ENCODE measurements around the gene NMBR. TPM values are rescaled to one million over a fixed set of nuclear protein-coding genes. Genes with fewer than 3 reads are reported as not detected.
"Not testable (repeated sequence)": the region's sequence is repeated elsewhere in the genome, so short reads cannot be mapped to it uniquely, and the experiment has no call there.

Gene NMBR
- total RNA-seq (2014; rRNA removed), result not detected in 2 replicates
- polyA plus RNA-seq (2012), result 0.04 TPM

DNA sequence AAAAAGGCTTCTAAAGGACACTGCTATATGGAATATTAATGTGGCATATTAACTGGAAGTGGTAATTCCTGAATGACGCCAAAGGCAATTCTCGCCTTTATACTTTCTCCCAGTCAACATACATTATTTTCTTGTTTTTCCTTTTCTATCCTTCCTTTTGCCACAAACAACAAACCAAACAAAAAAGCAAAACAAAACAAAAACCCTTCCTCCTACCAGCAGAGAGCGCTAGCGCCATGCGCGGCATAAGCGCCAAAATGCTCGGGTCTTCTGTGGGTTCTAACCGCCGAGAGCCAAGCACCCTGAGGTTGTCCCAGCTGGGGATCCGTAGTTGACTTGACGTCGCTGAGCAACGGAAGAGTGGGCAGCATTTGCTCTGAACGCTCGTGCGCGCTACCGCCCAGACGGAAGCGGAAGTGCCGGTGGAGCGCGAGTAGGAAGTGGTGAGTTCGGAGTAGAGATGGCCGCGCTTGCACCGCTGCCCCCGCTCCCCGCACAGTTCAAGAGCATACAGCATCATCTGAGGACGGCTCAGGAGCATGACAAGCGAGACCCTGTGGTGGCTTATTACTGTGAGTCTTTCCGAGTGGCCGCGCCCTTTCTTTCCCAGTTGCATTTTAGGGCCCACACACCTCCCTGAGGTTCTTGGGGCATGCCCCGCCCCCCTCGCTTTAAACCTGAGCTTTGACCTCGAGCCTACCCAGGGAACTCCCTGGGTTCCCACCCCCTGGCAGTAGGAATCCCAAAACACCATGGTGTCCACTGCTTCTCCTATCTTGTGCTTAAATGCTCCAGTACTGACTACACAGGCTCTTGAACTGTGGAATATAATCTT is at the start of gene NMBR, which contains the start of gene VTA1:
NMBR (minus strand) TSS at position 295 of the 835 bp plus-strand sequence. CDS start 58,464 bp downstream, outside the sequence.
VTA1 (plus strand) TSS at position 436 of the 835 bp plus-strand sequence; CDS start at position 461, 25 bp downstream.
- peak; percentile 99 for DNase-seq (ENCODE audit: low read depth)

DNA sequence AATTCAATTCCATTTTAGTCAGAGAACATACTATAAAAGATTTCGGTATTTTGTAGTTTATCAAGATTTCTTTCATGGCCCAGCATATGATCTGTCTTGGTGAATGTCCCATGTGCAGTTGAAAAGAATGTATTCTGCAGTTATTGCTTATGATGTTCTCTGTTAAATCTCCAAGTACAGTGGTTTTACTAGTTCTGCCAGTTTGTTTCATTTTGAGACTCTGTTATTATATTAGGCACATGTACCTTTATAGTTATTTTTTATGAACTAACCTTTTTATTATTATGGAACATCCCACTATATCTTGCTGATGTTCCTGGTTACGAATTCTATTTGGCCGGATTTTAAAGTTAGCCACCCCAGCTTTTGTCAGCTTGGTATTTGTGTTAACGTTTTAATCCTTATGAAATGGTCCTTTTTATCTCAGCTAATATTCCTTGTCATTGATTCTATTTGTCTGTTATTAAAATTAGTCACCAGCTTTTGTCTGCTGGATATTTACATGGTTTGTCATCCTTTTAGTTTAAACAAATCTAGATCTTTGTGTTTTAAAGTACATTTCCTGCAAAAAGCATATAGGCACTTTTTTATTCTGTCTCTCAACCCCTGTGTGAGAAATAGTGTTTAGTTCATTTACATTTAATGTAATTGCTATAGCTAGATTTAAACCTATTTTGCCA is 49.1 kb upstream of the NMBR start:
- DNase-seq (ENCODE audit: low read depth), result no peak

DNA sequence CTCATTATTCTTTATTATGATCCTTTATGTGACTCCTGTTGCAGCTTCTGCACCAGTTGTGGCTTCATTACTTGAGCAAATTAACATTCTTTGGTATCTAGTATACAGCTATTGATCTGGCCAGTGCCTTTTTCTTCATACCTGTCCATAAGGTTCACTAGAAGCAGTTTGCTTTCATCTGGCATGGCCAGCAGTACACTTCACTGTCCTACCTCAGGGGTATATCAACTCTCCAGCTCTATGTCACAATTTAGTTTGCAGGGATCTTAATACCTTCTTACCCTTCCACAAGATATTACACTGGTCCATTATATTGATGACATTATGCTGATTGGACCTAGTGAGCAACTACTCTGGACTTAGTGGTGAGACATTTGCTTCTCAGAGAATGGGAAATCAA is 46.7 kb upstream of the NMBR start:
- no peak for DNase-seq (ENCODE audit: low read depth)

DNA sequence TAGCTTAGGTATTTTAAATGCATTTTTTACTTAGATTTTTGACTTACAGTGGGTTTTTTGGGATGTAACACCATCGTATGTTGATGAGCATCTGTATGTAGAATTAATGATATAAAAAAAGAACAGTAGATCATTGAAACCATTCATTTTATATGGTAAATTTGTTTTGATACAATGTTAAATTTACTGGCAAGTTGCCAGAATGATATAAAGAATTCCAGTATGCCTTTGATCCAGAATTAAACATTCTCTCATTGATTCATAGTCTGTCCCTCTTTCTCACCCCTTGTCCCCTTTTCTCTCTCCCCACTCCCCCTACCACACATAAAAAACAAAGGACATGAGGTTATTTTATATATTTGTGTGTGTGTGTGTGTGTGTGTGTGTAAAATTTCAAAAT is 45.4 kb upstream of the NMBR start:
- DNase-seq (ENCODE audit: low read depth), result no peak

DNA sequence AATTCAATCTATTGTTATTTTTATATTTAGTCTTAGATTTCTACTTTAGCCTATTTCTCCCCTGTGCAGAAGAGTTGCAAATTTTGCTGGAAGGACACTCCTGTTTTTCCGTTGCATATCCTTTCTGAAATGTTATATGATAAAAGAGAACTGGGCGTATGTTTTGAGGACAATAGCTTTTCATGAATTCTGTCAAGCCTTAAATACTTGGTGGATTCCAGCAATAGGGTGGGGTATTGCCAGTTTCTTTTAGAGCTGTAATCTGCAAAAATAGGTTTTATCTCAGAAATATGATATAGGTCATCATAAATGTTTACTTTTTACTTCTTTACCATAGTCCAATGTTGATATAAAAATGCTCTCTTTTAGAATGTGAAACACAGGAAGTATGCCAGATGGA is 42.1 kb upstream of the NMBR start:
- no peak for DNase-seq (ENCODE audit: low read depth)

DNA sequence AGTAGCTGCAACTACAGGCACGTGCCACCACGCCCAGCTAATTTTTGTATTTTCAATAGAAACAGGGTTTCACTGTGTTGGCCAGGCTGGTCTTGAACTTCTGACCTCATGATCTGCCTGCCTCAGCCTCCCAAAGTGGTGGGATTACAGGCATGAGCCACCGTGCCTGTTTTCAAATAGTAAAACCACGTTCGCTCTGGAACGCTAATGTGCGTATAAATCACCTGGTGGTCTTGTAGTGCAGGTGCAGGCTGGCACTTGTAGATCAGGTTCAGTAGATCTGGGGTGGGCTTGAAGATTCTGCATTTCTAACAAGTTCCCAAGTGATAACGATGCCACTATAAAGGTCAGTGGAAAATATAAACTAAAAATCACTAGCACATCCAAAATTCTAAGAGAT is 41.4 kb upstream of the NMBR start:
- DNase-seq (ENCODE audit: low read depth), result not testable (repeated sequence)

DNA sequence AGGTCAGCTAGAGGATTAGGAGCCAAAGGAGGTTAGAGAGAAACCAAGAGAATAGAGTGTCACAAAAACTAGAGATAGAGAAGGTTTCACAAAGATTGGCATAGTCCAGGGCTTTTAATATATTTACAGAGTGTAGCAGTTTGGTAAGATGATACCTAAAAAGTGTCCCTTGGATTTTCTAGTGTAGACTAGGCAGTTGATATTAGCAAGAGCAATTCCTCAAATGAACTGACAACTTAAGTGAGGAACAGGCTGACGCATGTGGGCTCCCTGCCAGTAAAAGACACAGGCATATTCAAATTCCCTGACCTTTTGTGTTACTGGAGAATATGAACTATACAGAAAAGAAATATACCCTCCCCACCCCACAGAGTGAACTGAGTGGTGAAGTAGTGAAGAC is 40.3 kb upstream of the NMBR start:
- peak; percentile 69 for DNase-seq (ENCODE audit: low read depth)

DNA sequence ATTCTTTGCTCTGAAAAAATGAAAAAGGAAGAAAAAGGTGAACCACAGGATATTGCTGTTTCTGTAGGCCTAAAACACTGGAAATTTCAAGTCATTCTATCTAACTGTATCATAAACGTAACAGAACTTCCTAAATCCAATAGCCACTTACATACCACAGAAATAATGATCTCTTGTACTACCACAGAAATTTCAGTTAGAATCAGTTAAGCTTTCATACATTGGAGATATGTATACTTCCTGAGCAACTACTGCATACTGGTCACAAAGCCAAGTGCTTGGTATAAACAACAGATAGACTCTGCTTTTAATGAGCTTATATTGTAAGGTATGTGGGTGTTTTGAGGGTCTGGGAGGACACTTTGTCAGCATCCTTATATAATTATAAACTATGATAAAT is 38.7 kb upstream of the NMBR start:
- no peak for DNase-seq (ENCODE audit: low read depth)

DNA sequence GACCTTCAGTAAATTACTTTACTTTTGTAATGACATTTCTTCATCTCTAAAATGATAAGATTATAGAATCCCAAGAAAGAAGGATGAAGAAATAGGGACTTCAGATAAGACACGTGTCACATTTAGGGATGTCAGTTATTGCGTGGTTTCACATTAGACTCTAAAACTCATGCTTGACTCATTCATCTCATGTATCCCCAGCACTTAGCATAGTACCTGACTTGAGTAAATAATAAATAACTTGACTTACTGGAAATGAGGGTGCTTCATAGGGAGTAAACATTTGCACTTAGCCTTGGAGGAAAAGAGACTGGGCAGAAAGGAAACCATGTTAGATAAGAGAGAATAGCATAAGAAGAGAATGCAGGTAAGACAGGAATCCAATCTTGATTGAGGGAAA is 37.4 kb upstream of the NMBR start:
- no peak for DNase-seq (ENCODE audit: low read depth)

DNA sequence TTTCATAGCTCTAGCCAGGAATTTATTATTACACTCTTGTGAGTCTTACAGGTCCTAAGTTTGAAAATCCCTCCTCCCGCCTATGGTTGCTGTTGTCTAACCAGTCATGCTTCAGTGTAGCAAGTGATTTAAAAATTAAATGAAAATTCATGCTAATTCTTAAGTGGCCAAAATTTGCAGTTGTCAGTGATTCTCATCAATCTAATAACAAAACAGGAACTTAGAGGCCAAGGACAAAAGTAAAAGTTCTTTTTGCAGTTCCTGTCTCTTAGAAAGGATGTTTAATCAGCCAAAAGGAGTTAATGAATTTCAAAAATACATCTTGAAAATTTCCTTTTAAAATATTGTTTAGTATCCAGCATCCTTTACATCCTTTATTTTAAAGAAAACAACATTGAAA is 36.4 kb upstream of the NMBR start:
- DNase-seq (ENCODE audit: low read depth), result no peak

DNA sequence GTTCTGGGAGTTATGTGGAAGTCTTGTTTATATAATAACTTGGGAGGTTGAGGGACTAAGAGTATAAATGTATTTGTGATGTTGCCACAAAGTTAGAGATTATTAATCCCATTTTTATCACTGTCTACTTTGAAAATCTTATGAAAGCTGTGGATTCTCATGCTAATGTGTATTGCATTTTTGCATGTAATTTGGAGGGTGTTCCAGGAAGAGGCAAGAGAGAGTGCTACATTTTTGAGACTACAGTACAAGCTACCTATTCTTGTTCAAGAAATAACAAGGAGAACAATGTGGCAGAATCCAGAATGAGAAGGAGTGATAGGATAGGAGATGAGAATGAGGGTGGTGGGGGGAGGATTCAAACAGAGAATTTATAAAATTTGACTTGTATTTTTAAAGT is 35.1 kb upstream of the NMBR start:
- no peak for DNase-seq (ENCODE audit: low read depth)

DNA sequence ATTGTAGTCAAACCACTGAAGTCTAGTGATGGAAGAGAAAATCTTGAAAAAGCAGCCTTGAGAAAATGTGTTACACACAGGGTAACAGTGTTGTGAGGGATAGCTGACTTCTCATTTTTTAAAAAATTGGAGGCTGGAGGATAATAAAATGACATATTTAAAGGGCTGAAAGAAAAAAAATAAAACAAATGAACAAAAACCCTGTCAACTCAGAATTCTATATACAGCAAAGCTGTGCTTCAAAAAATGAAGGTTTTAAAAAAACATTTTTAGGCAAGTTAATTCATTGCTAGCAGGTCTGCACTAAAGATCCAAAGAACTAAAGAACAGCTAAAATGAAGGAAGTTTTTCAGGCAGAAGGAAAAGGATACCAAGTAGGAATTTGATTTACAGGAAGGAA is 31.2 kb upstream of the NMBR start:
- no peak for DNase-seq (ENCODE audit: low read depth)

DNA sequence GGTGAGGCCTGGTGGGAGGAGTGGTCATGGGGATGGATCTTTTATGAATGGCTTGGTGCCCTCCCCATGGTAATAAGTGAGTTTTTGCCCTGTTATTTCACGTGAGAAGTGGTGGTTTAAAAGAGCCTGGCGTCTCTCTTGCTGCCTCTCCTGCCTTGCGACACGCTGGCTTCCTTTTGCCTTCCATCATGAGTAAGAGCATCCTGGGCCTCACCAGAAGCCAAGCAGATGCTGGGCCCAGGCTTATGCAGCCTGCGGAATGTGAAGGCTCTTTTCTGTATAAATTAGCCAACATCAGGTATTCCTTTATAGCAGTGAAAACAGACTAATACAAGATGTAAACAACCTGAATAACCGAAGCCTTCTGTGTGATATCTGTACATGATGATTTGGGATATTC is 27.8 kb upstream of the NMBR start:
- no peak for DNase-seq (ENCODE audit: low read depth)

DNA sequence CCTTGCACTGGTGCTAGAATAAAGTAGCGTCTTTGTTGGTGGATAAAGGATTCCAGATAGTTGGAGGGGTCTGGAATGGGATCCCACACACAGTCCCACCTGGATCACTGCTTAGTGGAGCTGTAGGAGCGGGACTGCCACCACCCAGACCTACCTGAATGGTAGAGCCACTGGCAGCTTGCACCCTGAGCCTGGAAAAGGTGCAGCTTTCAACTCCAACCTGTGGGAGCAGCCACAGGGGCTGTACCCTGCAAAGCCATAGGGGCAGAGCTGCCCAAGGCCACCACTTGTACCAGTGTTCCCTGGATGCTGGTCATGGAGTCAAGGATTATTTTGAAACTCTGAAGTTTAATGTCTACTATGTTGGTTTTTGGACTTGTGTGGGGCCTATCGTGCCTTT is 27.1 kb upstream of the NMBR start:
- DNase-seq (ENCODE audit: low read depth), result no peak

DNA sequence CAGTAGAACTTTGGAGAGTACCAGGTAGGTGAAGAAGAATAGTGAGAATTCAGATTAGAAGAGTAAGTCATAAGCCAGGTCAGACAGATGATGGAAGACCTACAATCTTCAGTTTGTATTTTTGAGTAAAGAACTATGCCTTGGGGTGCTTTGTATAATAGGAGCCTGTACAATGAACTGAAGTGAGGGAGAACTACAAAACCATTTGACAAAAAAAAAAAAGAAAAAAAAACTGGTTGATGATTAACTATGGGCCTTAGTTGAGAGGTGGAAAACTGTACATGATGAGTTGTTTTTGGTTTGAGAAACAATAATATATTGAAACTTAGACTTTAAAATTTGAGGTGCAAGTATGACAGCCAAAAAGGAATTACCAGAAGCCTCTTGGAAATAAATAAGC is 25.8 kb upstream of the NMBR start:
- no peak for DNase-seq (ENCODE audit: low read depth)

DNA sequence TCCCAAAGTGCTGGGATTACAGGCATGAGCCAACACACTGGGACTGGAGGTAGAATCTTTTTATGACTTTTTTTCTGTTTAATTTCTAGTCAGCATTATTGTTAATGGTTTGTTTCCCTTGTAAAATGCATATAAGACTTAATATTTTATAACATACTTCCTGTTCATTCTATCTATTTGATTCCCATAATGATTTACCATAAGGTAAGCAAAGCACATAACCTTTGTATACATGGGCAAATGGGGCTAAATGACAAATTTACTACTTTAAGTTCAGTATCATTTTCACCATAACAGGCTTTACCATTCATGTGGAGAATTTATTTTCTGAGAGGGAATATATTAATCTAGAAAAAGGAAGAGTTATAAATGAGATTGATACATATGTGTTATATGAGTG is 24.4 kb upstream of the NMBR start:
- DNase-seq (ENCODE audit: low read depth), result no peak

DNA sequence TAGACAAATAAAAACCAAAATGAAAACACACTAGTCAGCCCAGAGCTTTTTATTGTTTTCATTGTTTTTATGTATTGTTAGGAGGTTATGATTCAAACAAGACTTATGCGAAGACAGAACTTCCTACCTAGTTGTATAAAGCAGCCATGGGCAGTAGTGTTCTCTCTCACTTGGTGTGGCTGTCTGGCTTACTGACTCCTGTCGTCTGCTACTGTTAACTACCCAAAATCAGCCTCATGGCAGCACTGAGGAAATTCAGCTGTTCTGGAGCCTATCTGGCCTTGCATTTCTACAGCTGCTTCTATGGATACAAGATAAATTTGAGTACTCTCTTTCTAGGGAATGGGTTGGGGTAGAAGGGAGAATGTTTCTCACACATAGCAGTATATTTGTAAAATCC is 20.6 kb upstream of the NMBR start:
- DNase-seq (ENCODE audit: low read depth), result no peak

DNA sequence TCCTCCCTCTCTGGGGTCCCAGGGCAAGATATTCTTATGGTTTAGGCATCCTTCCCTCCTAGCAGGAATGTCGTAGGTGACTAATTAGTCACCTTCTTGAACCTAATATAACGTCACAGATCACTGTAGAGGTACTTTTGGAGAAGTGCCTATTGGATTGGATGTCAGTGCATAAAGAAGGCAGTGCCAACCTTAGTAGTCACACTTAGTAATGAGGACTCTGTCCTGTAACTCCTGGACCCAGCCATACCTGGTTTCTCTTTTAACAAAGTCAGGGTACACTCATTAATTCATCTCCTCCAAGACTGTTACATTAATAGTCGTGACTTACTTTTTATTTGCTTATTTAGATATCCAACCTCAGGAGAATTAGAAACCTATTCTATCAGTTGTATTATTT is 20.1 kb upstream of the NMBR start:
- DNase-seq (ENCODE audit: low read depth), result no peak

DNA sequence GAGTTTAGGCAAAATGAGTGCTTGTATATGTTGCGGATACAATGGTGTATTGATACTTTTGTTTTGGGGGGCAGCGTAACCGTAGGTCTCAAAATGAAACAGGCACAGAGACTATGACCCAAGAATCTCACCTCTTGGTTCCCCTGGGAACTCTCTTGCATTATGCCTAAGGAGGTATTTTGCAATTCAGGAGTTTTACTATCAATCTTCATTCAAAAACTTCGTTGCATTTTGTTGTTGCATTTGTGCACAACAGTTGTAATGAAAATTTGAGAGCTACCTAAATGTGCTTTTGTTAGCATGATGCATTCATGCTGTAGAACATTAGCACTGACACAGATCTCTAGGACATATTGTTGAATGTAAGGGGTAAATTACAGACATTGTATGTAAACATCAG is 18.3 kb upstream of the NMBR start:
- DNase-seq (ENCODE audit: low read depth), result no peak

DNA sequence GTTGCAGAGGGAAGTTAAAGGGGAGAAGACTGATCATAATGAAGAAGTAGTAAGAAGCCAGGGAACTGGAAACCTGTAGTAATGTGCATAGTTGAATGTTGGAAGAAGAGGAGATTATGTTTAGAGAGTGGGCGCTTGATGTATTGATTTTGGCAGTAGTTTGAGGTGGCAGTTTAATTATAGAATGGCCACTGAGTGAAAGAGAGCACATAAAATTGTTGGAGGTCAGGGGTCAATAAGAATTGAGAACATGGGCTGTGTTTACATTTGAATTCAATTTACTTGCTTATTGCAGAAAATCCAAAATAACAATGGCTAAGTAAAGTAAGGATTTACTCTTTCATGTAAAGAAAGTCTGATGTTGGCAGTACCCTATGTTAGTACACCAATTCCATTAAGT is 15.9 kb upstream of the NMBR start:
- DNase-seq (ENCODE audit: low read depth), result no peak

DNA sequence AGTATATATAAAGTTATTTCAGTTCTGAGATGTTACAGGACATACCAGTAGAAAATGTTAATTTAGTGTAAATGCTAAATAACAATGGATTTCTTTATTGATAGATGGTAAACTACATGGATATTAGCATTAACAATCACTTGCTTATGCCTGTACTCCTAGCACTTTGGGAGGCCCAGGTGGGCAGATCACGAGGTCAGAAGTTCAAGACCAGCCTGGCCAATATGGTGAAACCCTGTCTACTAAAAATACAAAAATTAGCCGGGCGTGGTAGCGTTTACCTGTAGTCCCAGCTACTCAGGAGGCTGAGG is 9.8 kb upstream of the NMBR start:
- not testable (repeated sequence) for DNase-seq (ENCODE audit: low read depth)

DNA sequence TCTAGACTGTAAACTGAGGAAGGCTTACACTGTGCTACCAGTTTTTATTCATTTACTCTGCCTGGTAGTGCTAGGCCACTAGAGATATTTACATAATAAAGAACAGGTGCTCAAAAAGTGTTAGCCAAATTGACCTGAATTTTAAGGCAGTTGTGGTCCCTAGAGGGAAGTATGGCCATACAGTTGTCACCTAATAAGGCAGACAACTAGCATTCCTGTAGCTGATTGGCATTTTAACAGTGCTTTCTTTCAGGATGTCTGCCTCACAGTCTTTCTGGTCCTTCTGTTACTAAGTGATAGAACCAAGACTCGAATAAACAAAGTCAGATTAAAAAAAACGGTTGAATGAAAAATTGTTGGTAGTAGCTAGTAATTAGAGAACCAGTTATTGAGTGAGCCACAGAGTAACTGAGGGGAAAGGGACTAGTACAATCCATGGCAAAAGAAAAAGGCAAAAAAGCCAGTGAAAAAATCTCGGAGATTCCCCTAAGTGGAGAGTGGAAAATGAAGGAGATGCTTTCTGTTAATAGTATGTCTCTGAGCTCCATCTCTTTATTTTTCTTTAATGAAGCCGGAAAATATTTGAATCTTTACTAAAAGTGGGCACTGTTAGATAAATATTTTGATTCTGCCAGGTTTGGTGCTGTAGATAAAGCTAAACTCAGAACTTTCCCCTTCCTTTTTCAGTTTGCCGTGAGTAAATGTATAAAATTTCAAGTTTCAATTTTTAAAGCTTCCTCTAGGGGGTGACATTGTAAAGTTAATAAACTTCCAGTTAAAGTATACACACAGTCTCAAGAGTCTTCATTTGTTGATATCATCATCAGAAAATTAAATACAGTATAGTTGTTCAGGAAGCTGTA is 9.2 kb upstream of the NMBR start:
- peak; percentile 20 for DNase-seq (ENCODE audit: low read depth)

Data from LHCN-M2 (cell line).